LNCAP (cell line): ENCODE results near the gene DSC3.

ENCODE experiments used
- CTCF ChIP-seq: fragments of 450-650 bp; IDR thresholded peaks from 2 replicates; pipeline ENCODE4 v1.5.1; 2017; ENCODE audit warnings: mild to moderate bottlenecking

DSC3 gene

GRCh38 chr18:31040686-31041270 lies 1.8 kb downstream of the DSC3 start:
- TF ChIP-seq CTCF = no peak

GRCh38 chr18:31039426-31039825 lies 3.1 kb downstream of the DSC3 start:
- TF ChIP-seq CTCF = no peak

GRCh38 chr18:31034541-31034940 lies 8.0 kb downstream of the DSC3 start:
- no peak for TF ChIP-seq CTCF

- TF ChIP-seq CTCF = no peak
These were observed 11.8 kb downstream of the DSC3 start for GRCh38 chr18:31030574-31031278.

- no peak for TF ChIP-seq CTCF
These were observed 26.7 kb downstream of the DSC3 start for GRCh38 chr18:31015715-31016434.

GRCh38 chr18:31010601-31011000 lies 31.9 kb downstream of the DSC3 start:
- TF ChIP-seq CTCF = no peak

GRCh38 chr18:30999887-31000628 lies 42.5 kb downstream of the DSC3 start:
- no peak for TF ChIP-seq CTCF
